ENCODE results near the gene BCKDK.

BCKDK gene

GRCh38 chr16:31080035-31080629 is 28.1 kb upstream of the BCKDK start:
- no peak for DNase-seq (ENCODE audit: low spot score)

- no peak for DNase-seq (ENCODE audit: low spot score)
These were observed 27.3 kb upstream of the BCKDK start for GRCh38 chr16:31080756-31081419.

GRCh38 chr16:31081428-31082351 is 26.5 kb upstream of the BCKDK start:
- DNase-seq (ENCODE audit: low spot score), result no peak

GRCh38 chr16:31082368-31083045 is 25.7 kb upstream of the BCKDK start:
- no peak for DNase-seq (ENCODE audit: low spot score)

GRCh38 chr16:31083081-31083480 is 25.1 kb upstream of the BCKDK start:
- DNase-seq (ENCODE audit: low spot score), result no peak

- DNase-seq (ENCODE audit: low spot score), result no peak
These were observed 24.6 kb upstream of the BCKDK start for GRCh38 chr16:31083556-31083955.

- no peak for DNase-seq (ENCODE audit: low spot score)
These were observed 24.2 kb upstream of the BCKDK start for GRCh38 chr16:31083981-31084380.

- no peak for DNase-seq (ENCODE audit: low spot score)
These were observed 23.4 kb upstream of the BCKDK start for GRCh38 chr16:31084584-31085302.

- DNase-seq (ENCODE audit: low spot score), result no peak
These were observed 22.8 kb upstream of the BCKDK start for GRCh38 chr16:31085411-31085810.

GRCh38 chr16:31085873-31086628 is 22.1 kb upstream of the BCKDK start:
- DNase-seq (ENCODE audit: low spot score), result no peak

- no peak for DNase-seq (ENCODE audit: low spot score)
These were observed 21.6 kb upstream of the BCKDK start for GRCh38 chr16:31086629-31086906.

GRCh38 chr16:31087481-31087880 is 20.7 kb upstream of the BCKDK start:
- DNase-seq (ENCODE audit: low spot score), result no peak

- no peak for DNase-seq (ENCODE audit: low spot score)
These were observed 20.2 kb upstream of the BCKDK start for GRCh38 chr16:31087971-31088370.

- no peak for DNase-seq (ENCODE audit: low spot score)
These were observed 19.6 kb upstream of the BCKDK start, which contains the start of gene PRSS53 for GRCh38 chr16:31088459-31089183. TSS of gene PRSS53 (minus strand) at chr16:31088943. CDS start at chr16:31088809, 134 bp downstream.

- DNase-seq (ENCODE audit: low spot score), result no peak
These were observed 19.0 kb upstream of the BCKDK start for GRCh38 chr16:31089199-31089598.

GRCh38 chr16:31090540-31090939 is 17.6 kb upstream of the BCKDK start:
- DNase-seq (ENCODE audit: low spot score), result peak; percentile 47

- no peak for DNase-seq (ENCODE audit: low spot score)
These were observed 15.9 kb upstream of the BCKDK start for GRCh38 chr16:31092330-31092729.

GRCh38 chr16:31093132-31093703 is 15.0 kb upstream of the BCKDK start:
- DNase-seq (ENCODE audit: low spot score), result peak; percentile 56

- no peak for DNase-seq (ENCODE audit: low spot score)
These were observed 14.1 kb upstream of the BCKDK start for GRCh38 chr16:31094088-31094423.
